Measurements from ENCODE around the gene GNMT. TPM values are rescaled to one million over a fixed set of nuclear protein-coding genes. Genes with fewer than 3 reads are reported as not detected.

The GNMT gene
- total and polyA plus RNA-seq, 2 of the 8 experiments (the other 6 are each of a cell fraction or from before 2014, with no cell fraction given): 1.8 to 3.4 TPM

- no peak for TF ChIP-seq SAP30 (IDR thresholded peaks at IDR 0.05; ENCODE audit: insufficient read depth, insufficient replicate concordance, low read length)
- TF ChIP-seq NRF1 (IDR thresholded peaks at IDR 0.05; ENCODE audit: low read depth, low read length): no peak
- no peak for TF ChIP-seq CHD2 (IDR thresholded peaks at IDR 0.05; ENCODE audit: low read length)
These were observed 46.0 kb upstream of the GNMT start (continued) for GRCh38 chr6:42914546-42914945.

Measured in H1 (cell line).